Measurements from ENCODE around the gene ORC6. TPM values are rescaled to one million over a fixed set of nuclear protein-coding genes. Genes with fewer than 3 reads are reported as not detected.
"Not testable (repeated sequence)": the region's sequence is repeated elsewhere in the genome, so short reads cannot be mapped to it uniquely, and the experiment has no call there.

The ORC6 gene, protein sequence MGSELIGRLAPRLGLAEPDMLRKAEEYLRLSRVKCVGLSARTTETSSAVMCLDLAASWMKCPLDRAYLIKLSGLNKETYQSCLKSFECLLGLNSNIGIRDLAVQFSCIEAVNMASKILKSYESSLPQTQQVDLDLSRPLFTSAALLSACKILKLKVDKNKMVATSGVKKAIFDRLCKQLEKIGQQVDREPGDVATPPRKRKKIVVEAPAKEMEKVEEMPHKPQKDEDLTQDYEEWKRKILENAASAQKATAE
- 10 to 100 TPM; 59.0 to 61.3 TPM for total RNA-seq

DNA sequence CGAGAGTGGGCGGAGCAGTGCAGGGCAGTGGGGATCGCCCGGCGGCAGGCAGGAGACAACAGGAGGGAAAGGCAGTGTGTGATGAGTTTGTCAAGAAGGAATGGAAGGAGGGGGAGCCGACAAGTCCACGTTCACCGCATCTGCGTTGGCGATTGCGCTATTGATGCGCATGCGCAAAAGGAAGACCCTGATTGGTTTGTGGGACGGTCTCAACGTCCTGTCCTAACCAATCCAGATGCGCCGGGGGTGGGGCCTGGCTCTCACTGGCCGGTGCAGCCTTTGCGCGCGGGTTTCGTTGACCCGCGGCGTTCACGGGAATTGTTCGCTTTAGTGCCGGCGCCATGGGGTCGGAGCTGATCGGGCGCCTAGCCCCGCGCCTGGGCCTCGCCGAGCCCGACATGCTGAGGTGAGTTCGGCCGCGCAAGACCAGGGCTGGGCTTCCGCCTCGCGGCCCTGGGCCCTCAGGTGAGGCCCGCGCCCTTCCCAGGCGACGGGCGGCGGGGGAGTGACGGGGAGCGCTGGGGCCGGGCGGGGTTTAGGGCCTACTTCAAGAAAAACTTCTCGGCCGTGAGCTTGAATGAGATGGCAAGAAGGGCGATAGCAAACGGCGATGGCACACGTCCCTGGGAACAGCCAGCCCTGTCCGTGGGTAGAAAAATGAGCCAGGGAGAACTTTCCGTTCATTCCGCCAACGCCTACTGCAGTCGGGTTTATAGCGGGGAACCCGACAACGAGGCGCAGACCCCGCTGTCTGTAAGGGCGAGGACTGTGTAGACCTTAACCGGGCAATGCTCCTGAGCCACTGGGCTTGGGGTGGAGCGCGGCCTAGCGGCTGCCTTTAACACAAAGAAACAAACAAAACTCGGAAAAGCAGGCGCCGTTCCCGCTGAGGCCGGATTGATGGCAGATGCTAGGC is at the start of gene ORC6:
Gene ORC6, plus strand, starts transcription at position 295 of the 916 bp plus-strand sequence. Its CDS starts 47 bp downstream, at position 342.
- H3K4me1 Mint-ChIP-seq, result peaks cover 48% of the 10 kb centered on the region
- DNase-seq (peak; percentile 98), ATAC-seq (peak; percentile 84)
- H3K9me3 Mint-ChIP-seq (ENCODE audit: low read depth), result no peaks in the 10 kb centered on the region
- H3K27ac Mint-ChIP-seq, result no peak within 1 kb of the TSS
- H3K4me3 Mint-ChIP-seq, result no peak within 1 kb of the TSS
- H3K36me3 Mint-ChIP-seq, result peaks cover 23% of the 10 kb centered on the region
- CTCF ChIA-PET, result interaction anchor here (0.8 to 2.5 kb wide), 6 partner anchors 9 to 165 kb away, joined by 3 to 14 read pairs (median 3); no protein-coding TSS in a partner anchor
- no peaks in the 10 kb centered on the region for H3K27me3 Mint-ChIP-seq

DNA sequence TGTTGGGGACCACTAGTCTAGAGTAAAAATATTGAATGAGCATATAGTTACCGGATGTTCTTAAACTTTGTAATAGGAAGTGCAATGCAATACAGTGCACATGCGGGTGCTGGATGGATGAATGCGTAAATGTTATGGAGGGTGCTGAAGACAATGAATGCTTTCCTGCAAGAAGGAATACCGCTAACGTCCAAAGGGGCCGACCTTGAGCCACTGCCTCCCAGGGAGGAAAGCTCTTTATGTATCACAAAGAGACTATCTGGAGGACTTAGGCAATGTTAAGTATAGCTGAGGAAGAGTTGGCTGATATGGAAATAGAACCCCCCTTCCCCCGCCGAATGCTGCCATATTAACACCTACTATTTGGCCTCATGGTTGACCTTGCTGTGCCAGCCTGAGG is 40.8 kb upstream of the ORC6 start:
- H3K4me3 Mint-ChIP-seq, result no peak overlapping the region
- ATAC-seq, result no peak
- peaks cover 3% of the 10 kb centered on the region for H3K36me3 Mint-ChIP-seq
- DNase-seq, result no peak
- H3K27ac Mint-ChIP-seq, result no peak overlapping the region
- CTCF ChIA-PET, result interaction anchor here (1.2 kb wide), 1 partner anchor 25 kb away, joined by 4 read pairs; no protein-coding TSS in a partner anchor
- peaks cover 4% of the 10 kb centered on the region for H3K27me3 Mint-ChIP-seq
- peaks cover 2% of the 10 kb centered on the region for H3K9me3 Mint-ChIP-seq (ENCODE audit: low read depth)
- no peaks in the 10 kb centered on the region for H3K4me1 Mint-ChIP-seq

DNA sequence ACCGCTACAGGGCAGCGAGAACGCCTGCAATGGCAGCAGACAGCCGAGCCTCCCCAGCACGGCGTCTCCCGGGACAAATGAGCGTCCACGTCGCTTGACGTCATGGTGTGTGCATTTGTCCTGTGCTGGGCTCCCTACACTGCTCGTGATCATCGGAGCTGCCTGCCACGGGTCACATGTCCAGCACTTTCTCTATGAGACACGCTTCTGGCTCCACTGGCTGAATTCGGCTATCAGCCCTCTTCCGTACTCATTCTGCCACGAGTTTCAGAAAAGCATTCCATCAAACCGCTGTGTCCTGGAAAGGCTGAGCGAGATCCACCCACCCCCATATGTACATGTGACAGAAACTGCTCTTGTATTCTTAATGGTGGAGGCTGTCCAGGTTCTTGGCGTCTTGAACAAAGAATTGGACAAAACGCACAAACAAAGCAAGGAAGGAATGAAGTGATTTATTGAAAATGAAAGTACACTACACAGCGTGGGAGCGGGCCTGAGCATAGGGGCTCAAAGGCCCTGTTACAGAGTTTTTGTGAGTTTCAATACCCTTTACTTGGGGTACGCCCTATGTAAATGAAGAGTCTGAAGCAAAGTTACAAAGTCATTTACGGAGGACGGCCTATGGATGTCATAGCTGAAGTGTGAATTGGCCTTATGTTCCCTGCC is 39.7 kb upstream of the ORC6 start:
- CTCF ChIA-PET, result no interaction called here
- DNase-seq, result no peak
- Mint-ChIP-seq H3K4me1 (no peaks in the 10 kb centered on the region), H3K27ac (no peak overlapping the region), H3K36me3 (peaks cover 1% of the 10 kb centered on the region), H3K27me3 (no peaks in the 10 kb centered on the region), H3K9me3 (ENCODE audit: low read depth) (no peaks in the 10 kb centered on the region), H3K4me3 (no peak overlapping the region)
- no peak for ATAC-seq

DNA sequence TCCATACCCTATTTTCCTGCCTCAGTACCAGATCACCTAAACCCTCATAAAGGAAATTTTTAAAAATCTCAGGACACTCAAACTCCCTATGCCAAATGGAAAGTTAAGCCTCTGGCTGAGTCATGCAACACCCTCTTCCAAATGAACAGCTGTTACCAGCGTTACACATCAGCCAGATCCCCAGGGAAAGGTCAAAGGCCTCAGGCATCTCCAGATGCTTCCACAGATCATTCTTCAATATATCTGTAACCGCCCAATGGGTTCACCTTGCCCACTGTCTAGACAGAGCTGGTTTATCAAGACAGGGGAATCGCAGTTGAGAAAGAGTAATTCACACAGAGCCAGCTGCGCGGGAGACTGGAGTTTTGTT is 39.2 kb upstream of the ORC6 start:
- H3K4me1 Mint-ChIP-seq, result no peaks in the 10 kb centered on the region
- no peak for DNase-seq
- H3K9me3 Mint-ChIP-seq (ENCODE audit: low read depth), result no peaks in the 10 kb centered on the region
- no peak overlapping the region for H3K27ac Mint-ChIP-seq
- H3K4me3 Mint-ChIP-seq, result no peak overlapping the region
- peaks cover 1% of the 10 kb centered on the region for H3K36me3 Mint-ChIP-seq
- CTCF ChIA-PET, result no interaction called here
- H3K27me3 Mint-ChIP-seq, result no peaks in the 10 kb centered on the region
- no peak for ATAC-seq

DNA sequence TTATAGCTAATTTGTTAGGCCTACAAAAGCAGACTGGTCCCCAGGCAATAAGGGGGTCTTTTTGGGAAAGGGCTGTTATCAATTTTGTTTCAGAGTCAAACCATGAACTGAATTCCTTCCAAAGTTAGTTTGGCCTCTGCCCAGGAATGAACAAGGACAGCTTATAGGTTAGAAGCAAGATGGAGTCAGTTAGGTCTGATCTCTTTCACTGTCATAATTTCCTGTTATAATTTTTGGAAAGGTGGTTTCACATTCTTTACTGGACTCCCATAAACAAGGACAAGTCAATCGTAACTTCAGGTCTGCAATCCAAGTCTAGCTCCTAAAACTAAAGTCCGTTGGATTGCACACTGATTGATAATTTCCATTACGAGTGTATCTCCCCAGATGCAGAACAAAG is 38.2 kb upstream of the ORC6 start:
- H3K4me3 Mint-ChIP-seq, result no peak overlapping the region
- peaks cover 5% of the 10 kb centered on the region for H3K36me3 Mint-ChIP-seq
- H3K4me1 Mint-ChIP-seq, result no peaks in the 10 kb centered on the region
- DNase-seq (no peak), ATAC-seq (no peak)
- H3K9me3 Mint-ChIP-seq (ENCODE audit: low read depth), result no peaks in the 10 kb centered on the region
- no peak overlapping the region for H3K27ac Mint-ChIP-seq
- CTCF ChIA-PET, result no interaction called here
- H3K27me3 Mint-ChIP-seq, result no peaks in the 10 kb centered on the region

DNA sequence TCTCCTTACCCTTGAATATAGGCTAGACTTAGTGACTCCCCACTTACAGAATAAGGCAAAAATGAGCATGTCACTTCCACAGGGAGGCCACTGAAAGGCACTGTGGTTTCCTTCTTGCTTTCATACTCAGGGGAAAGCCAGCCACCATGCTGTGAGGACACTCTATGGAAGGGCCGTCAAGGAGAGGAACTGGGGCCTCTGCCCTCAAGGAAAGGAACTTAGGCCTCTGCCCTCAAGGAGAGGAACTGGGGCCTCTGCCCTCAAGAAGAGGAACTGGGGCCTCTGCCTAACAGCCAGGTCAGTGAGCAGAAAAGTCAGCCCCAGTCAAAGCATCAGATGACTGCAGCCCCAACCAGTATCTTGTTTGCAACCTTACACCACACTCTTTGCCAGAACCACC is 30.5 kb upstream of the ORC6 start:
- CTCF ChIA-PET, result interaction anchor here (1.5 to 2.7 kb wide), 3 partner anchors 10 to 271 kb away, joined by 6 to 7 read pairs (median 7); no protein-coding TSS in a partner anchor
- Mint-ChIP-seq H3K4me3 (no peak overlapping the region), H3K9me3 (ENCODE audit: low read depth) (no peaks in the 10 kb centered on the region), H3K27me3 (no peaks in the 10 kb centered on the region), H3K4me1 (peaks cover 17% of the 10 kb centered on the region), H3K36me3 (peaks cover 42% of the 10 kb centered on the region), H3K27ac (peak overlapping the region; percentile 77)
- peak; percentile 61 for DNase-seq
- peak; percentile 85 for ATAC-seq

DNA sequence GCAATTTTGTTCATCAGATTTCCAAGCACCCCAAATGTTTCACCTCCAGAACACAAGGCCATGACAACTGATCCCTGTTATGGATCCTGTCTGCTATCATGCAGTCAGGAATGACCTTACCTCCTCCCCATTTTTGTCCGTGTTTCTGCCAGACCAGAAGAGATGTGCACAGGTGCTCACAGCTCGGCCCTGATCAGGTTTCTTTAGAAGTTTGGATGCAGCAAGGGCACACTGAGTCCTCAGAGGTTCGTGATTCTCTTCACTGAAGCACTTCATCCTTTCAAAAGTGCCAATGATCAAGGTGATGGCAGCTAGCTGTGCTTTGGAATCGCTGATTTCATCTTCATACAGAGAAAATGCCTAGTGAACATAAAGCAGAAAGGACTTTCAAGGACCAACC is 27.3 kb upstream of the ORC6 start:
- no peak for ATAC-seq
- CTCF ChIA-PET, result interaction anchor here (1.8 kb wide), 1 partner anchor 12 kb away, joined by 9 read pairs; no protein-coding TSS in a partner anchor
- H3K27ac Mint-ChIP-seq, result no peak overlapping the region
- H3K36me3 Mint-ChIP-seq, result peaks cover 50% of the 10 kb centered on the region
- no peak overlapping the region for H3K4me3 Mint-ChIP-seq
- DNase-seq, result no peak
- H3K27me3 Mint-ChIP-seq, result no peaks in the 10 kb centered on the region
- H3K4me1 Mint-ChIP-seq, result peaks cover 17% of the 10 kb centered on the region
- H3K9me3 Mint-ChIP-seq (ENCODE audit: low read depth), result no peaks in the 10 kb centered on the region

DNA sequence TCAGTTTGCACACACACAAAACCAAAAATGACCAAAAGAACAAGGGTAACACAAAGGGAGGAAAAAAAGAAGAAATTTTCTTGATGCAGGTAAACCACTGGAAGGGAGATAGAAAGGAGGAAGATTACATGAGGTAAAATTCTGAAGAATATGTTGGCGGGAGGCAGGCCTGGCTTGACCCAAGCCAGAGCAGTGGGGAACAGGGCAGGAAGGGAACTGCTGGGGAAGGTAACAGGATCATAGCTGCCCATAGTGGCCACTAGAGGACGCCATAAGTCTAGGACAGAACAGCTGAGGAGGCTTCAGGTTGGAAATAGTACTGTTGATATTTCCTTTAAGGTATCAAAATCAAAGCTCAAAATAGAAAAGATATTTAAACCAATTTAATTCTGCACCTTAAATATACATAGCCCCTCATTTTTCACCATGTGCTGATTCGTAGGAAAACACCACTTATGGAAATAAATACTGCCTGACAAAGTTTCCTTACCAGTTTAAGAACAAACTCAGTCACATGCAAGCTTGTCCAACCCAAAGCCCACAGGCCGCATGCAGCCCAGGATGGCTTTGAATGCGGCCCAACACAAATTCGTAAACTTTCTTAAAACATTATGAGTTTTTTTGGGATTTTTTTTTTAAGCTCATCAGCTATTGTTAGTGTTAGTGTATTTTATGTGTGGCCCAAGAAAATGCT is 16.0 kb upstream of the ORC6 start:
- no peak overlapping the region for H3K4me3 Mint-ChIP-seq
- H3K9me3 Mint-ChIP-seq (ENCODE audit: low read depth), result no peaks in the 10 kb centered on the region
- DNase-seq, result peak; percentile 66
- H3K27me3 Mint-ChIP-seq, result no peaks in the 10 kb centered on the region
- H3K27ac Mint-ChIP-seq, result no peak overlapping the region
- CTCF ChIA-PET, result interaction anchor here (0.6 to 3.1 kb wide), 31 partner anchors 10 to 1491 kb away, joined by 3 to 27 read pairs (median 4); partner anchors contain the start of genes GPT2, ORC6 and SHCBP1
- peaks cover 44% of the 10 kb centered on the region for H3K36me3 Mint-ChIP-seq
- peak; percentile 97 for ATAC-seq
- no peaks in the 10 kb centered on the region for H3K4me1 Mint-ChIP-seq

DNA sequence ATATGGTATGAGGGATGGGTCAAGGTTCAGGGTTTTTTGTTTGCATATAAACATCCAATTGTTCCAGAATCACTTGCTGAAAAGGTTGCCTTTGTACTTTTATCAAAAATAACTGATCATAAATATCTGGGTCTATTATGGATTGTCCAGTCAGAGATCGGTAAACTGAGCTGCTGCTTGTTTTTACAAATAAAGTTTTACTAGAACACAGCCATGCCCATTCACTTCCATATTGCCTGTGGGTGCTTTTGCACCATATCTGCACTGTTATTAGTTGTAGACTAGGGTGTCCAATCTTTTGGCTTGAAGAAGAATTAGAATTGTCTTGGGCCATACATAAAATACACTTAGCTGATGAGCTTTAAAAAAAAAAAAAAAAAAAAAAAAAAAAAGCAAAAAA is 11.5 kb upstream of the ORC6 start:
- H3K4me1 Mint-ChIP-seq; ATAC-seq; DNase-seq; H3K4me3 Mint-ChIP-seq; H3K27me3 Mint-ChIP-seq; H3K9me3 Mint-ChIP-seq (ENCODE audit: low read depth); H3K27ac Mint-ChIP-seq: not testable (repeated sequence)
- H3K36me3 Mint-ChIP-seq, result peaks cover 42% of the 10 kb centered on the region
- CTCF ChIA-PET, result interaction anchor here (0.6 to 1.2 kb wide), 2 partner anchors 225 to 232 kb away, joined by 3 read pairs; no protein-coding TSS in a partner anchor

DNA sequence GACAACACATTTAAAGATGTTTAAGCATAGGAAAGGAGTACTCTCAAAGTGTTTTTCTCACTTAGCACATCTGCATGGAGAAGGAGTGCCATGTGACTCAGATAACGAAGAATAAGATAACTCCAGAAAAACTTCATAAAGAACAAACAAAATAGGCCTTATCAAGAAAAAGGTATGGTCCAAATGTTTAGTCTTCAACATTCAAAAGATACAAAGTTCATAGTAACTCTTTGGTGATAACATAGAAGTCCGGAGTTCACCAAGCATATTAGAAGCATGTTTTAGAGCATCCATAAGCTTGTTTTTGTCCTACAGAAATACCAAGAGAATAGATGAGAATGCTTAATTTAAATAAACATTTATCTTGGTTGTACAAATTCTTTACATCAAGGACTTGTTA is 7.6 kb upstream of the ORC6 start:
- H3K4me1 Mint-ChIP-seq, result peaks cover 23% of the 10 kb centered on the region
- H3K36me3 Mint-ChIP-seq, result peaks cover 21% of the 10 kb centered on the region
- CTCF ChIA-PET; ATAC-seq; H3K4me3 Mint-ChIP-seq; H3K27me3 Mint-ChIP-seq; H3K27ac Mint-ChIP-seq; H3K9me3 Mint-ChIP-seq (ENCODE audit: low read depth); DNase-seq: not testable (repeated sequence)

DNA sequence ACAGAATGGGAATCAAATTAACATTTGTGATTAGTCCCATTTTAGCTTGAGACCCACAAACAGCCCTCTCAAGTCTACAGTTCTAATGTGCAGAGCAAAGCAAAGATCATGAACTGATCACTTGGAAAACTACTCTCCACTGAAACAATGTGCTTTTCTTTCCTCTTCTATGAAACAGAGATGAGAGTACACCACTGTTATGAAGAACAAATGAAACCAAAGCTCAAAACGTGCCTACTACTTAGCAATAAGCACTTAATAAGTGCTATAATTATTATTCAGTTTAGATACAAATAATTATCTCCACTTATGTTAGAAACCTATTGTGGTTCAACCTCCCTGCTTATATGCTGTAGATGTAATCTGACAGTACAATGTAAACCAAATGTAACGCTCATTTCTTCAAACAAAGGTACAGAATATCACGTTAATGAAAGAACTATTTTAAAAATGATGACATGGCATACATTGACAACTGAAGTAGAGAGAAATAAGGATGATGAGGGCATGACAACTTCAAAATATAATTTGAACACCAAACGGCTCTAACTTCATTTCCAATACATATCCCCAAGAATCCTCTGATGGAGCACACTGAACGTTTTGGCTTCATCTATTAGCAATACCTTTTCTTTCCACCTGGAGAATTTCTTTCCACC is 2.5 kb upstream of the ORC6 start:
- Mint-ChIP-seq H3K27me3 (no peaks in the 10 kb centered on the region), H3K4me1 (peaks cover 50% of the 10 kb centered on the region), H3K9me3 (ENCODE audit: low read depth) (no peaks in the 10 kb centered on the region), H3K36me3 (peaks cover 11% of the 10 kb centered on the region), H3K4me3 (no peak overlapping the region), H3K27ac (no peak overlapping the region)
- CTCF ChIA-PET, result interaction anchor here (1.1 to 2.2 kb wide), 2 partner anchors 11 to 13 kb away, joined by 5 to 12 read pairs; no protein-coding TSS in a partner anchor
- DNase-seq (no peak), ATAC-seq (no peak)

DNA sequence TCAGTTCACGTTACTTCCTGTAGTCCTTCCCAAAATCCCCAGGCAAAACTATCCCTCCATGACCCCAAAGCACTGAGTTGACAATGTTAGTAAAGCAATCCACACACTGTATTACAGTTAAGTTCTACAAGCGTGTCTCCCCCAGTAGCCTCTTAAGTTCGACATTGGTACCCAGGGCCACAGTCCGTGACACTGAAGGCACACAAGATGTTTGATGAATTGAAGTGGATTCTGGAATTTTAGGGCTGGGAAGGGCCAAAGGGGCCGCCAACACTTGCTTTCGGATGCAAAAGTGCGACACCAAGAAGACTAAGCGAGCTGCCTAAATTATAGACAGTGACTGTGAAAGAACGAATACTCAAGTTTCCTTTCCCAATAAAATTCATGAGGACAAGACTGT is 2.0 kb upstream of the ORC6 start:
- no peaks in the 10 kb centered on the region for H3K9me3 Mint-ChIP-seq (ENCODE audit: low read depth)
- H3K4me1 Mint-ChIP-seq, result peaks cover 55% of the 10 kb centered on the region
- H3K27me3 Mint-ChIP-seq, result no peaks in the 10 kb centered on the region
- H3K27ac Mint-ChIP-seq, result no peak overlapping the region
- H3K36me3 Mint-ChIP-seq, result peaks cover 15% of the 10 kb centered on the region
- no peak overlapping the region for H3K4me3 Mint-ChIP-seq
- CTCF ChIA-PET, result interaction anchor here (2.2 kb wide), 1 partner anchor 14 kb away, joined by 12 read pairs; no protein-coding TSS in a partner anchor
- ATAC-seq (no peak), DNase-seq (no peak)
